Activated naive CD8-positive, alpha-beta T cell treated with anti-CD3 and anti-CD28 coated beads for 36 hours (primary cell): ENCODE measurements around the gene CCDC158. TPM values are rescaled to one million over a fixed set of nuclear protein-coding genes. Genes with fewer than 3 reads are reported as not detected.
"Not testable (repeated sequence)": the region's sequence is repeated elsewhere in the genome, so short reads cannot be mapped to it uniquely, and the experiment has no call there.

ENCODE experiments used
- DNase-seq: peaks from one replicate; pipeline ENCODE4 v3.0.0; 2021
- H3K27ac Mint-ChIP-seq: one replicate; pipeline ENCODE4 v1.8.0; 2022; ENCODE audit warnings: mild to moderate bottlenecking, moderate library complexity, mixed read lengths
- H3K27me3 Mint-ChIP-seq: one replicate; pipeline ENCODE4 v1.8.0; 2022; ENCODE audit warnings: mild to moderate bottlenecking, mixed read lengths
- H3K36me3 Mint-ChIP-seq: one replicate; pipeline ENCODE4 v1.8.0; 2021; ENCODE audit warnings: mild to moderate bottlenecking, mixed read lengths
- H3K4me1 Mint-ChIP-seq: one replicate; pipeline ENCODE4 v1.8.0; 2021; ENCODE audit warnings: mixed read lengths
- H3K4me3 Mint-ChIP-seq: one replicate; pipeline ENCODE4 v1.8.0; 2022; ENCODE audit warnings: mild to moderate bottlenecking, moderate library complexity, mixed read lengths
- H3K9me3 Mint-ChIP-seq: one replicate; pipeline ENCODE4 v1.8.0; 2022; ENCODE audit warnings: mixed read lengths
- total RNA-seq, 2 experiments: library from RNA; stranded (reverse); gene quantifications; one replicate each; pipeline ENCODE4 v1.2.3, GENCODE V29; 2021

The CCDC158 gene
- total RNA-seq, 2 experiments from 2014 or later: not detected

DNA sequence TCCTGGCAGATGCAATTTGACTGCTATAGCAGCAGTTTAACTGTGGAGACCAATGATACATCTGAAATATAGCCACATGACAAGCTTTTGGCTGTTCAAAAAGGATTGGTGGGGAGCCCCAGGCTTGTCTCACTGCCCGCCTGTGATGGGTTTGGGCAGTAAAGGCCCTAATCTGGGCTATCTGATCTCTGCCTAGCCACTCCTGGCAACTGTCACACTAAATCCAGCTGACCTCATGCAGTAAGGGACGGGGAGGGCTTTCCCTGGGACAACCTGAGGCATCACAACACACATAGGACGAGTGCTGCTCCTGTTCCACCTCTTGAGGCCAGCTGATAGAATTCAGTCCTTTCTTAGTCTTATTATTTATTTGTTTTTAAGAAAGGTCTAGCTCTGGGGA, 56.2 kb downstream of the CCDC158 start:
- H3K4me3 Mint-ChIP-seq: no peak overlapping the region
- H3K27ac Mint-ChIP-seq: no peak overlapping the region
- H3K4me1 Mint-ChIP-seq: peaks cover 2% of the 10 kb centered on the region
- no peaks in the 10 kb centered on the region for H3K36me3 Mint-ChIP-seq
- DNase-seq: no peak
- peaks cover 9% of the 10 kb centered on the region for H3K27me3 Mint-ChIP-seq
- H3K9me3 Mint-ChIP-seq: peaks cover 4% of the 10 kb centered on the region

DNA sequence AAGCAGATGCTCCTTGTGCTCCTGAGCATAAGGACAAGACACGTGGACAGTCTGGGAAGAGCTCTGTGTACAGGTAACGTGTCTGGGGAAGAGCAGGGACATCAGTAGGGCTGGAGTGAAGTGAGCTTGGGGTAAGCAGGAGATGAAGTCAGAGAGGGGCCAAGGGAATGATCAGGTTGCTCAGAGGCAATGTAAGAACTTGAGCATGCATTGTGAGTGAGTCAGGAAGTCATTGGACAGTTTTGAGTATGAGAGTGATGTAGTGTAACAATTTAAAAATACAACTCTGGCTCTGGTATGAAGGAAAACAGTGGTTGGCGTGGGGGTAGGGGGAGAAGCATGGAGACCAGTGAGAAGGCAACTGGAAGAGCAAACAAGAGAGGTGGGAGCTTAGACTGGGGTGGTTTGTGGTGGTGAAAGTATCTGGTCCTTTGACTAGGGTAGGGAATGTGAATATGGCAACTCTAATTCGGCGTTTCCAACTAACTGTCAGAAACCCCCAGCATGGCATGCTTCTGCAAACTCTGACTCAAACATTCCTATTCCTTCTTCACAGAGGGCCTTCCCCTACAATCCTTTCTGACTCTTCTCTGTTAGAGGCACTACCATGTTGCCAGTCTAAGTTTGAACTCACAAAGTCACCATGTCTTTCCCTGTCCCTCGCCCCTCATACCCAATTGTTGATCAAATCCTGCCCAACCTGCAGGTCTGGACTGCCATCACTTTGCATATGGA, 57.2 kb downstream of the CCDC158 start:
- peaks cover 6% of the 10 kb centered on the region for H3K27me3 Mint-ChIP-seq

DNA sequence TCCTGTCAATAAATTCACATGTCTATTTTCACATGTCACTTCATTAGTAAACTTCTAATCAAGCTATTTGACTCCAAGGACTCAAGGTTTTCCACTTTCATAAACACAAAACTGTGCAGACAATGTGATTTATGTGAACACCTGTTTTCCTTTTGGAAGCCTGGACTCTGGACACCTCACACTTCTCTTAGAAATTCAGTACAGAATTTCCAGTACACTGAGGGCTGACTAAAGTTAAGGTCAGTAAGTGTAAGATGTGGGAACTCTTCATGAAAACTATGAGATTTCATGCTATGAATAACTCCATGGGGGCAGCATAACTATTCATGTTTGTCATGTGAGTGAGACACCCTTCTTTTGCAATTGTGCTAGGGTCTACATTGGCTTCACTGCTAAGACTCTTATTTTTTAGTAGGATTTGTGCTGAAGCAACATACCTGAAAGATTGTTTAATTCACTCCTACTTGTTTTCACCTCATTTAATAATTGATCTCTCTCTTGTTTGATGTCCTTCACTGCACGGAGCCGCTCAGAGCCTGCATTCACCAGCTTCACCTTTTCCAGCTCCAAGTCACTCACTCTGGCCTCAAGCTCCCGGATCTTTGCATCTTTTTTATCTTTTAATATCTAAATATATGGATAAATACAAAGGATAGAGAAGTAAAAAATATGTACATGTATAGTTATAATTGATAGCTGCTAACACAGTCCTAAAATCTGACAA, 59.1 kb downstream of the CCDC158 start:
- H3K4me3 Mint-ChIP-seq: no peak overlapping the region

More for the DNA sequence above, 57.2 kb downstream of the CCDC158 start:
- peaks cover 11% of the 10 kb centered on the region for H3K9me3 Mint-ChIP-seq
- H3K4me3 Mint-ChIP-seq: no peak overlapping the region
- no peaks in the 10 kb centered on the region for H3K36me3 Mint-ChIP-seq
- H3K4me1 Mint-ChIP-seq: peaks cover 2% of the 10 kb centered on the region
- DNase-seq: no peak
- H3K27ac Mint-ChIP-seq: no peak overlapping the region

DNA sequence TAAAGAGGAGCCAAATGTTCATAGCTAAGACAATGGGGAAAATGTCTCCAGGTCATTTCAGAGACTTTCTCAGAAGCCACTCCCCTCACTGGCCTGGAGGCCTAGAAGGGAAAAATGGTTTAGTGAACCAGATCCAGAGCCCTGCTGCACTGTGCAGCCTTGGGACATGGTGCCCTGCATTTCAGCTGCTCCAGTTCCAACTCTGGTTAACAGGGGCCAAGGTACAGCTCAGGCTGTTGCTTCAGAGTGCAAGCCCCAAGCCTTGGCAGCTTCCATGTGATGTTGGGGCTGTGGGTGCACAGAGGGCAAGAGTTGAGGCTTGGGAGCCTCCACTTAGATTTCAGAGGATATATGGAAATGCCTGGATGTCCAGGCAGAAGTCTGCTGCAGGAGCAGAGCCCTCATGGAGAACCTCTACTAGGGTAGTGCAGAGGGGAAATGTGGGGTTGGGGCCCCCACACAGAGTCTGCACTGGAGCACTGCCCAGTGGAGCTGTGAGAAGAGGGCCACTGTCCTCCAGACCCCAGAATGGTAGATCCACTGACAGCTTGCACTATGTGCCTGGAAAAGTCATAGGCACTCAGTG, 61.0 kb downstream of the CCDC158 start:
- H3K4me3 Mint-ChIP-seq, H3K4me1 Mint-ChIP-seq, DNase-seq, H3K36me3 Mint-ChIP-seq, H3K27me3 Mint-ChIP-seq, H3K27ac Mint-ChIP-seq: not testable (repeated sequence)
- H3K9me3 Mint-ChIP-seq: peaks cover 21% of the 10 kb centered on the region

More for the DNA sequence above, 59.1 kb downstream of the CCDC158 start:
- Mint-ChIP-seq H3K27me3 (no peaks in the 10 kb centered on the region), H3K36me3 (peaks cover 2% of the 10 kb centered on the region), H3K4me1 (peaks cover 2% of the 10 kb centered on the region), H3K9me3 (peaks cover 21% of the 10 kb centered on the region), H3K27ac (no peak overlapping the region)
- no peak for DNase-seq

DNA sequence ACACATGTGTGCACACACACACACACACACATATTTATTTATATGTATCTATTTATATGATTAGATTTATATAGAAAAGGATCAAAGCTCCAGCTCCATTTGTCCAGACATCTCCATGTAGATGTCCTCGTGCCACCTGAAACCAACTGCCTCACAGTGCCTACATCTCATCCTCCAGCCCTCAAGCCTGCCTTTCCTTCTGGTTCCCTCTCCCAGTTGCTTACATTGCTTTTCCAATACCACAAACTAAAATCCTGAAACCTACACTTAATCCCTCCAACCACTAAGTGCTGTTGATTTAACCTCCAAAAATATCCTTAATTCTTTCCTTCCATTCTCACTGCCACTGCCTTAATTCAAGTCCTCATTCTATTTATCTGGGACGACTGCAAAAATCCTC, 63.0 kb downstream of the CCDC158 start:
- DNase-seq: no peak
- Mint-ChIP-seq H3K4me3 (no peak overlapping the region), H3K36me3 (peaks cover 2% of the 10 kb centered on the region), H3K4me1 (peaks cover 9% of the 10 kb centered on the region), H3K27me3 (no peaks in the 10 kb centered on the region), H3K27ac (no peak overlapping the region), H3K9me3 (peaks cover 21% of the 10 kb centered on the region)

DNA sequence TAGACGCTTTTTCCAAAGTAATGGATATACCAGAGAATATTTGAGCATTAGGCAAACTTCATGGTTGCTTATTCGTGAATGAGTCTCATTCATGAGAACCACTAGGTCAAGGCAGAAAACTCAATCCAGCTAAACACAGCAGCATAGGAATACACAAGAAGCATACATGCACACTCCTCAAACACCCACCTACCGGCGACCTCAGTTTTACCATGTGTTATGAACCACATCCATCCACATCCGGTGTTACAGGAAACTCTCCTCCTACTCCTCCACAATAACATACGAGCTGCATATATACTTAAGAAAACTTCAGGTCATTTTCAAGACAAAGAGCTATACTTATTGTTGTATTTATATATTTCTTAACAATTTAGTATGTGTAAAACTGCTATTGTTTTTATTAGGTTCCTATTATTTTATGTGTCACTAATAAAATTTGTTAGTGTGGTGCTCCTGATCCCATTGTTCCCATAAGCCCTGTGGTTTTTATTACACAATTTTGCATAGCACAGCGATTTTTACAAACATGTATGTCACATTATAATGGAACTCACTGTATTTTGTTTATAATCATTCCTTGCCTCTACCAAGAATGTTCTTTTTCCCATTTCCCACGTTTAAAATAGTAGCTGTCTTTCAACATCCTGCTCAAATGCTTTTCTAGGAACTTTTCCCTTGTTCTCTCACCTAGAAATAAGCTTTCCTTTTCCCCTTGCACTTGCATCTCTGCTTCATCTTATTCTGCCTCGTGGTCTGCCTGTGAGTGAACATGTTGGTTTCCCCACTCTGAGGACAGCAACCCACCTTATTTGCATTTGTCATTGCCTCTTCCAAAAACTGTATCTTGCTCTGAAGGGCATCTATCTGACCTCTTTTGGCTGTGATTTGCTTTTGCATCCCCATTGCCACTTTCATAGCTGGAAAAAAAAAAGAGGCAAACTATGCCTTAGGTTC, 66.1 kb downstream of the CCDC158 start:
- Mint-ChIP-seq H3K27ac (no peak overlapping the region), H3K4me1 (peaks cover 9% of the 10 kb centered on the region), H3K4me3 (no peak overlapping the region), H3K9me3 (peaks cover 17% of the 10 kb centered on the region), H3K27me3 (no peaks in the 10 kb centered on the region), H3K36me3 (peaks cover 2% of the 10 kb centered on the region)
- DNase-seq: peak; percentile 9

DNA sequence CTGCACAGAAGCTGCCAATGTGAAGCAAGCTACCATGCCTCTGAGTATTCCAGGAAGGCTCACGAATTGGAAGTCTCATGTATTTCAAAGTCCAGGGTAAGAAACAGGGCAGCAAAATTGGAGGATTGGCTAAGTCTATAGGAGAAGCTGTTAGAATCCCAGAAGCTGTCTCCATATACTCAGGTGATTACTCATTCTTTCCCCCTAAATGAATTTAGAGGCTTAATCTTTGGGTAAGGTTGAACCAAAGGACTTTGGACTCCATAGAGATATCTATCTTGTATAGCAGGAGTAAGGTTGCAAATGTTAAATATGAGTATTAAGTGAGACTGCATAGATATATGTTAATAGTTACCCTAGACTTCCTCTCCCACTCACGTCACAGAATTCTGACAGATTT, 78.1 kb downstream of the CCDC158 start:
- Mint-ChIP-seq H3K36me3 (no peaks in the 10 kb centered on the region), H3K4me3 (no peak overlapping the region), H3K27me3 (no peaks in the 10 kb centered on the region), H3K9me3 (peaks cover 1% of the 10 kb centered on the region), H3K27ac (no peak overlapping the region), H3K4me1 (no peaks in the 10 kb centered on the region)
- DNase-seq: no peak

DNA sequence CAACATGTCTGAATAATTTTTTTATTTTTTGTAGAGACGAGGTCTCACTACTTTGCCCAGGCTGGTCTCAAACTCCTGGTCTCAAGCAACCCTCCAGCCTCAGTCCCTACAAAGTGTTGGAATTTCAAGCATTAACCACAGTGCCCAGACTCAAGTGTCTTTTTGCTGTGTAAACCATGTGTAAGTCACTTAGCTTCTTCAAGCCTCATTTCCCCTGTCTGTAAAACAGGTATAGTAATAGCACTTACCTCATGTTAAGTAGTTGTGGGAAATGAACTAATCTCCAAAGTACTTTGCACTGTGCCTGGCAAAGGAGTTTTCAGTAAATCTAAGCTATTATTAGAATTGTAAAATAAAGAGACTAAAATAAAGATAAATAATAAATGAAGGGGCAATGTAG, 78.8 kb downstream of the CCDC158 start:
- Mint-ChIP-seq H3K4me1 (no peaks in the 10 kb centered on the region), H3K9me3 (peaks cover 1% of the 10 kb centered on the region), H3K27me3 (no peaks in the 10 kb centered on the region), H3K4me3 (no peak overlapping the region), H3K36me3 (no peaks in the 10 kb centered on the region), H3K27ac (no peak overlapping the region)
- no peak for DNase-seq

DNA sequence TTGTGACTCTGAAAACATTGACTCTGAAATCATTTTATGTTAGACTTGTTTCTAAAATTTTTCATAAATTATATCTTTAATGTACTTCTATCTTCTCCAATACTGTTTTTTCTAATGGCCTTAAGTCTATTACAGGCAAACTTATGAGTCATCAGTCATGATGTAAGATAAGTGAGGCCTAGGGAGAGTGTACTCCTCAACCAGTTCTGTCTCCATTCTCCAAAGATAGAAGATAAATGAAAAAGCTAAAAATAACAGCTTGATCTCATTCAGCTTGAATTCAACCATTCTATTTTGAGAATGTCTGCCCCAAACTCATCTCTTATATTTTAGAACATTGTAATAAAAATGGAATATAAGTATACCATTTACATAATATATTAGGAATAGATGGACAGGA, 79.9 kb downstream of the CCDC158 start:
- H3K27me3 Mint-ChIP-seq: no peaks in the 10 kb centered on the region

DNA sequence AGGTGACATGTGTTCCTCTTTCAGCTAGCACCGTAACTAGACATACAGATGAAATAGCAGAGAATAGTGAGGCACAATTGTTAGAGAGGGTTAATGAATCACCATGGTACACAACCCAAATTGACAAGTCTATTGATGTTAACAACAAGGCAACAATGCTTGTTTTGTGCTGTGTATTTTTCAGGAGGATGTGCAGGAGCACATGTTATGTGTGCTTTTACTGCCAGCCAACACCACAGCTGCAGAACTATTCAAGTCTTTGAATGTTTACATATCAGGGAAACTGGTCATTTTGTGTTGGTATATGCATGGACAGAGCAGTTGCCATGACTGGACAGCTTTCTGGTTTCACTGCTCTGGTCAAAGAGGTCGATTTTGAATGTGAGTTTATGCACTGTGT, 81.6 kb downstream of the CCDC158 start:
- H3K4me3 Mint-ChIP-seq: no peak overlapping the region

More for the DNA sequence above, 79.9 kb downstream of the CCDC158 start:
- Mint-ChIP-seq H3K4me1 (no peaks in the 10 kb centered on the region), H3K27ac (no peak overlapping the region), H3K36me3 (no peaks in the 10 kb centered on the region), H3K9me3 (no peaks in the 10 kb centered on the region), H3K4me3 (no peak overlapping the region)
- DNase-seq: no peak

DNA sequence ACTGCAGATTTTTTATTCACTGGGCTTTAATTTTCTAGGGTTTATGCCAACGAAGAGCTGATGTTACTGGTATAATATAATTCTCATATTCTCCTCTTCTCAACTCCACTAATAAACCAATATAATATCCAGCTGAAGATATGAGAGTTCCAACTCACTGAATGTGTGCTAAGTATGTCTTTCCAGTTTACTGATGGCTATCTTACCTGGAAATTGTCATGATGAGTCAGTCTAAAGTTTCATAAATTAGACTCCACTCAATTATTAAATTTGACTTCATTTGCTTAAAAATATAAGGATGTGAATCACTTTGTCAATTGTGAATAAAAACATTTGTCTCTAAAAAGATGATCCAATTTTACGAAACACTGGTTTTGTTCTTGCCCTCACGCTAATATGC, 86.1 kb downstream of the CCDC158 start:
- H3K36me3 Mint-ChIP-seq: no peaks in the 10 kb centered on the region

More for the DNA sequence above, 81.6 kb downstream of the CCDC158 start:
- H3K4me1 Mint-ChIP-seq: no peaks in the 10 kb centered on the region
- DNase-seq: no peak
- no peaks in the 10 kb centered on the region for H3K36me3 Mint-ChIP-seq
- no peaks in the 10 kb centered on the region for H3K9me3 Mint-ChIP-seq
- H3K27me3 Mint-ChIP-seq: no peaks in the 10 kb centered on the region
- H3K27ac Mint-ChIP-seq: no peak overlapping the region

DNA sequence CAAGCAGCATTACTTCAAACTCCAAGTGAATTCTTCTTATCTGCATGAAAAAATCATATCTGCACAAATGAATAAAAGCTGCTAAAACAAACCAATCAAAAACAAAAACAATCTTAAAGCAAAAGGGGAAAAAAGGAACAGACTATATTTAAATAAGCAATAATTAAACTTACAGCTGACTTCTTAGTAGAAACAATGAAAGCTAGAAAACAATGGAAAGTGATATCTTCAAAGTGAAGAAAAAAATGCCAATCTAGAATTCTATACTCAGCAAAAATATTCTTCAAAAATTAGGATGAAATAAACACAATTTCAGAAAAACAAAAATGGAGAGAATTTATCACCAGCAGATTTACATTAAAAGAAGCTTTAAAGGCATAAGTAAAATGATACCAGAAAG, 94.4 kb downstream of the CCDC158 start:
- no peak for DNase-seq
- no peaks in the 10 kb centered on the region for H3K27me3 Mint-ChIP-seq
- H3K4me3 Mint-ChIP-seq: no peak overlapping the region
- H3K36me3 Mint-ChIP-seq: peaks cover 3% of the 10 kb centered on the region
- H3K9me3 Mint-ChIP-seq: peaks cover 21% of the 10 kb centered on the region
- H3K27ac Mint-ChIP-seq: no peak overlapping the region
- H3K4me1 Mint-ChIP-seq: no peaks in the 10 kb centered on the region

More for the DNA sequence above, 86.1 kb downstream of the CCDC158 start:
- DNase-seq: no peak
- H3K27me3 Mint-ChIP-seq: no peaks in the 10 kb centered on the region
- no peak overlapping the region for H3K27ac Mint-ChIP-seq
- H3K4me1 Mint-ChIP-seq: no peaks in the 10 kb centered on the region
- H3K9me3 Mint-ChIP-seq: no peaks in the 10 kb centered on the region
- no peak overlapping the region for H3K4me3 Mint-ChIP-seq

DNA sequence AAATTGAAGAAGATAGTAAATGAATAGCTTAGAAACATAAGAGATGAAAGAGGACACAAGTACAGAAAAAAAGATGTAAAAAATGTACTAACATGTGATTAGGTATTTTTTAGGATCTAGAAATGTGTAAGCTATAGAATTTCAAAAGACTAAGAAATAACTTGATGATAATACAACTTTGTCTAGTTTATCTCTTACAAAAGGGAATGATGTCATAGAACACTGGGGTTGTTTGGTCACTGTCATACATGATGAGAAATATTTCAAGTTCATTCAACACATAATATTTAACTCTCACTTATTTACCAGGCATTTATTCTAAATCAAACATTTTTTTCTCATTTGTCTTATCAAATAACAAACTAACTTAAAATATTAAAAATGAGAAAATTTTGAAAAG, 95.9 kb downstream of the CCDC158 start:
- H3K4me1 Mint-ChIP-seq: no peaks in the 10 kb centered on the region
- H3K36me3 Mint-ChIP-seq: peaks cover 3% of the 10 kb centered on the region
- H3K27ac Mint-ChIP-seq: no peak overlapping the region
- H3K9me3 Mint-ChIP-seq: peaks cover 25% of the 10 kb centered on the region
- H3K4me3 Mint-ChIP-seq: no peak overlapping the region
- no peaks in the 10 kb centered on the region for H3K27me3 Mint-ChIP-seq
- no peak for DNase-seq

DNA sequence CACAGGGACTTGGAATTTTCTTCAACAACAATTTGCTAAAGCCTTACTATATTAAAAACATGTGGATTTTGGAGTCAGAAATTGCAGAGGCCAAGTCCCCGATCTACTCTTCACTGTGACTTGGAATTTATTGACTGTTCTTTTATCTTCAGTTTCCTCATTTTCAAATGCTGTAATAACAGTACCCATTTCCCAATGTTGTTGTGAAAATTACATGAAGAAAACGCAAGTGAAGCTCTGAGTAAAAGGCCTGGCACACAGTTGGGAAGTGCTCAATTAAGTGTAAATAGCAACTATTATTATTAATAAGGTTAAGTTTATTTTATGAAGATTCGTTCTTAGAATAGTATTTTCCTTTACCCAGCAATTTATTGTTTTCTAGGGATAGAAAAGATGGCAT, 98.7 kb downstream of the CCDC158 start:
- peaks cover 24% of the 10 kb centered on the region for H3K9me3 Mint-ChIP-seq
- no peaks in the 10 kb centered on the region for H3K27me3 Mint-ChIP-seq
- peaks cover 1% of the 10 kb centered on the region for H3K36me3 Mint-ChIP-seq
- H3K4me1 Mint-ChIP-seq: no peaks in the 10 kb centered on the region
- no peak overlapping the region for H3K27ac Mint-ChIP-seq
- H3K4me3 Mint-ChIP-seq: no peak overlapping the region
- no peak for DNase-seq

DNA sequence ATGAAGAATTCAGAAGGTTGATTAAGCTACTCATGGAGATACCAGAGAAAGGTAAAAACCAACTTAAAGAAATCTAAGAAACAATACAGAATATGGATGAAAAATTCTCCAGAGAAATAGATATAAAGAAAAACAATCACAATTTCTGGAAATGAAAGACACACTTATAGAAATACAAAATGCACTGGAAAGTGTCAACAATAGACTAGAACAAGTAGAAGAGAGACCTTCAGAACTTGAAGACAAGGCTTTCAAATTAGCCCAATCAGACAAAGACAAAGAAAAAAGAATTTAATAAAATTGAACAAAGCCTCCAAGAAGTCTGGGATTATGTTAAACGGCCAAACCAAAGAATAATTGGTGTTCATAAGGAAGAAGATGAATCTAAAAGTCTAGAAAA, 104.8 kb downstream of the CCDC158 start:
- Mint-ChIP-seq H3K4me1 (no peaks in the 10 kb centered on the region), H3K27ac (no peak overlapping the region), H3K9me3 (peaks cover 22% of the 10 kb centered on the region), H3K4me3 (no peak overlapping the region), H3K27me3 (peaks cover 8% of the 10 kb centered on the region), H3K36me3 (peaks cover 5% of the 10 kb centered on the region)
- no peak for DNase-seq
